ENCODE data around the gene DUSP19.

- TF ChIP-seq ZNF274 (IDR thresholded peaks at IDR 0.05; ENCODE audit: low read depth, low read length) = no peak
- TF ChIP-seq YY1 (IDR thresholded peaks at IDR 0.05; ENCODE audit: insufficient read depth, insufficient read length) = no peak
- no peak for TF ChIP-seq SUZ12 (IDR thresholded peaks at IDR 0.05; ENCODE audit: extremely low read depth, insufficient read depth, insufficient read length)
These were observed 38.7 kb downstream of the DUSP19 start for GRCh38 chr2:183117226-183117625.
